ENCODE measurements around the gene LETMD1. TPM values are rescaled to one million over a fixed set of nuclear protein-coding genes. Genes with fewer than 3 reads are reported as not detected.

LETMD1 gene
- total and polyA plus RNA-seq, 7 donors: 37.0 to 87.2 (median 61.4) TPM

GRCh38 chr12:51023625-51024382 is 24.3 kb upstream of the LETMD1 start:
- Histone ChIP-seq H3K27ac (peak overlapping the region; percentile 88 to 95 (median 92)), H3K9me3 (no peaks in the 10 kb centered on the region), H3K4me1 (peaks cover 0 to 39% (median 14%) of the 10 kb centered on the region in 4 donors), H3K4me3 (peak overlapping the region in 3 of 4 donors; percentile 80 to 83 (median 82)), H3K27me3 (no peaks in the 10 kb centered on the region), H3K36me3 (no peaks in the 10 kb centered on the region)
- DNase-seq: no peak
- 33 to 61% methylated on average over 4 of the region's 4 CpGs for WGBS, 2 donors
- TF ChIP-seq, protein P1, sequence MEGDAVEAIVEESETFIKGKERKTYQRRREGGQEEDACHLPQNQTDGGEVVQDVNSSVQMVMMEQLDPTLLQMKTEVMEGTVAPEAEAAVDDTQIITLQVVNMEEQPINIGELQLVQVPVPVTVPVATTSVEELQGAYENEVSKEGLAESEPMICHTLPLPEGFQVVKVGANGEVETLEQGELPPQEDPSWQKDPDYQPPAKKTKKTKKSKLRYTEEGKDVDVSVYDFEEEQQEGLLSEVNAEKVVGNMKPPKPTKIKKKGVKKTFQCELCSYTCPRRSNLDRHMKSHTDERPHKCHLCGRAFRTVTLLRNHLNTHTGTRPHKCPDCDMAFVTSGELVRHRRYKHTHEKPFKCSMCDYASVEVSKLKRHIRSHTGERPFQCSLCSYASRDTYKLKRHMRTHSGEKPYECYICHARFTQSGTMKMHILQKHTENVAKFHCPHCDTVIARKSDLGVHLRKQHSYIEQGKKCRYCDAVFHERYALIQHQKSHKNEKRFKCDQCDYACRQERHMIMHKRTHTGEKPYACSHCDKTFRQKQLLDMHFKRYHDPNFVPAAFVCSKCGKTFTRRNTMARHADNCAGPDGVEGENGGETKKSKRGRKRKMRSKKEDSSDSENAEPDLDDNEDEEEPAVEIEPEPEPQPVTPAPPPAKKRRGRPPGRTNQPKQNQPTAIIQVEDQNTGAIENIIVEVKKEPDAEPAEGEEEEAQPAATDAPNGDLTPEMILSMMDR (IDR thresholded peaks at IDR 0.05): no peak
- no peak for TF ChIP-seq EP300 (IDR thresholded peaks at IDR 0.05)
- TF ChIP-seq POLR2AphosphoS5 (IDR thresholded peaks at IDR 0.05): no peak
- TF ChIP-seq POLR2A (IDR thresholded peaks at IDR 0.05): no peak
- intact Hi-C loops (cut with DNase I): no loop called here

DNA sequence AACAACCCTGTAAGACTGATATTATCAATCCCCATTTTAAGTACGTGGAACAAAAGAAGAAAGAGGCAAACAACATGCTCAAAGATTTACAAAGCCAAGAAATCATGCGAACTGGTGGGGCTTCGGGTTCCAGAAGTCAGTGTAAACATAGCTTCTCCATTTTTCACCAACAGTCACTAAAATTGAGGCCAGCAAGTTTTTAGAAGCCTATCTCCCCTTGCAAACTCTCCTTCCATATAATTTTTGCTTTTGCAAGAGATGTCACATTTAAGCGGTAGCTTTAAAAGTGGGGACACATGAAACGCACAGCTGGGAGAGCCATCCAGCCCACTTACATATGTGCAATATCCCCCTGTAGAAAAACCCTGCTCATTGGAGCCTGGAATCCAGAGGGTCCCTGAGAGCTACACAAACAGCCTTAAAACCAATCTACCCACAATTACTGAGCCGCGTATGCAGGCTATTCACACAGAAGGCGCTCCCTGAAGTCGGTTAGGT is 22.7 kb upstream of the LETMD1 start:
- no peak for DNase-seq
- WGBS, 2 donors: 3 to 7% methylated on average over 9 of the region's 9 CpGs
- peak overlapping the region; percentile 80 to 87 (median 82) for H3K4me3 ChIP-seq
- peaks cover 0 to 39% (median 14%) of the 10 kb centered on the region in 4 donors for H3K4me1 ChIP-seq
- H3K9me3 ChIP-seq: no peaks in the 10 kb centered on the region
- intact Hi-C loops (cut with DNase I): loop anchor here (5.0 kb wide), 1 partner anchor 103 kb away; no protein-coding TSS in a partner anchor
- peak overlapping the region; percentile 88 to 95 (median 92) for H3K27ac ChIP-seq
- TF ChIP-seq POLR2AphosphoS5 (IDR thresholded peaks at IDR 0.05) (no peak), EP300 (IDR thresholded peaks at IDR 0.05) (no peak), POLR2A (IDR thresholded peaks at IDR 0.05) (no peak)
- TF ChIP-seq, protein P1 (IDR thresholded peaks at IDR 0.05): no peak
- H3K36me3 ChIP-seq: no peaks in the 10 kb centered on the region
- H3K27me3 ChIP-seq: no peaks in the 10 kb centered on the region

DNA sequence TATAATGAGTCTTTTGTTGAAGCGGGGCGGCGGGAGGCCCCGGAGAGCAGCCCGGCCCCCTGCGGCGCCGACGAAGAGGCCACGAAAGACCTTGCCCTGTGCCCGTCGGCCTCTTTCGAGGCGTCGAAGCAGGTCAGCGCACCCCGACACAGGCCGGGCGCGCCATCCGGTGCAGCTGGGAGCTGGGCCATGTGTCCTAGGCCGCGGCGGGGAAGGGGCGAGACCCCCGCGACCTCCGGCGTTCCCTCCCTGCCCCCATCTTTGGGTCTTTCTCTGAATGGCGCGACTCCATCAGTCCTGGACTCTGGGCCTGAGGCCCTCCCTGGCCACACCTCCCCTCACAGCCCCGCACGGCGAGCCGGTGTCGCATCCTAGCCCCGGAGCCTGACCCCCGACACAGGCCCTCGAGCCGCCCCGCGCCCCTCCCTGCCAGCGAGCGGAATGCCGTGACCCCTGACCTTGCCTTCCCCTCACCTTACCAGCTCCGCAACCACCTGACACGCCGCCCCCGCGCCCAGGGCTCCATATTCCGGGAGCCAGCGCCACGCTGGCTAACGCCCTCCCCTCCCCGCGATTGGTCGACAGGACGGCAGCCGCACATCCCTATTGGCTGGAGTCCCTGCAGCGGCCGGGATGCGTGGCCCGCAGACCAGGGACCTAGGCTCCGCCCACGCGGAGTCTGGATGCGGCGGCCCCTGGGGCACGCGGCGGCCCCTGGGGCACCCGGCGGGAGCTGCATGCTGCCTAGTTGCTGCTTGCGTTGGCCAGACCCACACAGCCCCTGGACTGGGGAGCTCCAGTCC is 22.1 kb upstream of the LETMD1 start, which contains the start of gene SLC11A2:
Gene SLC11A2 (minus strand): TSS at position 549 of the 803 bp plus-strand sequence. CDS start 15,656 bp downstream, outside the sequence.
- H3K27ac ChIP-seq: peak within 1 kb of the TSS; percentile 88 to 95 (median 92)
- H3K27me3 ChIP-seq: no peaks in the 10 kb centered on the region
- peaks cover 0 to 39% (median 14%) of the 10 kb centered on the region in 4 donors for H3K4me1 ChIP-seq
- peak within 1 kb of the TSS; percentile 80 to 87 (median 82) for H3K4me3 ChIP-seq
- peak; percentile 98 for DNase-seq
- no peak for TF ChIP-seq EP300 (IDR thresholded peaks at IDR 0.05)
- peak; percentile 74 to 89 (median 86) for TF ChIP-seq POLR2AphosphoS5 (IDR thresholded peaks at IDR 0.05)
- TF ChIP-seq, protein P1 (IDR thresholded peaks at IDR 0.05): peak in 2 of 4 experiments; percentile 17
- peak; percentile 29 to 58 for TF ChIP-seq POLR2A (IDR thresholded peaks at IDR 0.05)
- H3K9me3 ChIP-seq: no peaks in the 10 kb centered on the region
- no peaks in the 10 kb centered on the region for H3K36me3 ChIP-seq
- intact Hi-C loops (cut with DNase I): loop anchor here (2.0 to 5.0 kb wide), 2 partner anchors 21 to 104 kb away; no protein-coding TSS in a partner anchor
- WGBS, 2 donors: 1% methylated on average over 74 of the region's 74 CpGs

GRCh38 chr12:51027342-51027835 is 20.7 kb upstream of the LETMD1 start:
- TF ChIP-seq POLR2A (IDR thresholded peaks at IDR 0.05) (no peak), POLR2AphosphoS5 (IDR thresholded peaks at IDR 0.05) (no peak), EP300 (IDR thresholded peaks at IDR 0.05) (no peak)
- TF ChIP-seq, protein P1 (IDR thresholded peaks at IDR 0.05): no peak
- intact Hi-C loops (cut with DNase I): loop anchor here (2.0 to 5.0 kb wide), 2 partner anchors 19 to 105 kb away; no protein-coding TSS in a partner anchor
- Histone ChIP-seq H3K4me1 (peaks cover 0 to 33% (median 14%) of the 10 kb centered on the region in 4 donors), H3K36me3 (no peaks in the 10 kb centered on the region), H3K9me3 (no peaks in the 10 kb centered on the region), H3K4me3 (no peak overlapping the region), H3K27me3 (no peaks in the 10 kb centered on the region), H3K27ac (no peak overlapping the region)
- WGBS, 2 donors: 94% methylated on average over 15 of the region's 15 CpGs
- DNase-seq: no peak

All from sigmoid colon (tissue), 7 donors.